NCI-H226 (cell line): ENCODE results near the gene PLCG2.

Source experiments
- DNase-seq: peaks from one replicate; pipeline ENCODE4 v3.0.0-alpha.2; 2015

Gene PLCG2

DNA sequence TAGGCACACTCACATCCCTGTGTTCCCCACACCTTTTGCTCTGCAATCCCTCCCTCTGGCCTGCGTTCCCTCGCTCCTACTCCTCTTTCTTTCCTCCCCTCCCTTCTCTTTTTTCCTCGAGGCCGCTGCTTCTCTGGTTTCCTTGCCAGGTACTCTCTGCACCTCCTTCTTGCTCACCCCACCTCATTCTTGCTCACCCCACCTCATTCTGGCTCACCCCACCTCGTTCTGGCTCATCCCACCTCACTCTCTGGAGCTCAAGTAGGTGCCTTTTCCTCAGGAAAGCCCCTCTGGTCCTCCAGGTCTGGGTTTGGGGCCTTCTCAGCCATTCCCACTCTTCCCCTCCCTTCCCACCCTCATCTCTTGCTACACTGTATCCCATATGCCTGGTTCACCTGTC, 103.5 kb downstream of the PLCG2 start:
- no peak for DNase-seq

DNA sequence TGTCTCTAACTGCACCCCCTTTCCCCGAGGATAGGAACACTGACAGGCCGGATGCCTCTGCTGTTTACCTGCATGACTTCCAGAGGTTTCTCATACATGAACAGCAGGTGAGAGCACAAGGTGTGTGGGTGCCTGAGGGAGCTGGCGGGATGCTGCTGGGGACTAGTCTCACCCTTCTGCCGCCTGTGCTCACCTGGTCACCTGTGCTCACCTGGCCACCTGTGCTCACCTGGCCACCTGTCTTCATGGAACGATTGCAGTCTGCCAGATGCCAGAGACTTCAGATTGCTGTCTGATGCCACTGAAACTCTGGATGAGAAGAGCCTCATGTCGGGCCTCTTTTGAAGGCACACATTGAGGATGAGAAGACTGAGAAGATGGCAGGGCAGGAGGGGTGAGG, 104.1 kb downstream of the PLCG2 start:
- DNase-seq, result no peak

DNA sequence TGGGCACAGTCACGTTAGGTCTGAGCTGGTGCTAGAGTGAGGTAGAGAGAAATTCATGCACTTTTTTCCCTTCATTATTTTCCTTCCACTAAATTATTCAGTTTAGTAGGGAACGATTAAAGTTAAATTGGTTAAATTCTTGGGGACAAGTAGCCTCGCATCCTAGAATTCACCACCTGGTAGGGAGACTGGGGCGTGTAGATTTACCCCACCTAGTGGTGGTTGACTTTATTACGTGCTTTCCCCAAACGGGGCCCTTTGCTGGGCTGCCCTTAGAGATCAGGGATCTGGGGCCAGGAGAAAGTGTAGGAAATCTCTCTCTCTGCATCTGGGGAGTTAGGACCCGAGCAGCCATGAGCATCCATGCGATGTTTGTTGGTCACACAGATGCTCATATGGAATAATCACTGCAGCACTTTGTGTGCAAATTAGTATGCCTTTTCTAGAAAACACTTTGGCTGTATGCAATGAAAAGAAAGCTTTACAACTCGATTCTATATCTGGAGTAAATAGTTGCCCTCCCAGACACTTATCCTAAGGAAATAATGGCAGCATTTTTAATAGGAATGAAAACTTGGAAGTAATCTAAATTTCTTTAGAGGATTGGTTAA, 107.0 kb downstream of the PLCG2 start:
- DNase-seq, result no peak

DNA sequence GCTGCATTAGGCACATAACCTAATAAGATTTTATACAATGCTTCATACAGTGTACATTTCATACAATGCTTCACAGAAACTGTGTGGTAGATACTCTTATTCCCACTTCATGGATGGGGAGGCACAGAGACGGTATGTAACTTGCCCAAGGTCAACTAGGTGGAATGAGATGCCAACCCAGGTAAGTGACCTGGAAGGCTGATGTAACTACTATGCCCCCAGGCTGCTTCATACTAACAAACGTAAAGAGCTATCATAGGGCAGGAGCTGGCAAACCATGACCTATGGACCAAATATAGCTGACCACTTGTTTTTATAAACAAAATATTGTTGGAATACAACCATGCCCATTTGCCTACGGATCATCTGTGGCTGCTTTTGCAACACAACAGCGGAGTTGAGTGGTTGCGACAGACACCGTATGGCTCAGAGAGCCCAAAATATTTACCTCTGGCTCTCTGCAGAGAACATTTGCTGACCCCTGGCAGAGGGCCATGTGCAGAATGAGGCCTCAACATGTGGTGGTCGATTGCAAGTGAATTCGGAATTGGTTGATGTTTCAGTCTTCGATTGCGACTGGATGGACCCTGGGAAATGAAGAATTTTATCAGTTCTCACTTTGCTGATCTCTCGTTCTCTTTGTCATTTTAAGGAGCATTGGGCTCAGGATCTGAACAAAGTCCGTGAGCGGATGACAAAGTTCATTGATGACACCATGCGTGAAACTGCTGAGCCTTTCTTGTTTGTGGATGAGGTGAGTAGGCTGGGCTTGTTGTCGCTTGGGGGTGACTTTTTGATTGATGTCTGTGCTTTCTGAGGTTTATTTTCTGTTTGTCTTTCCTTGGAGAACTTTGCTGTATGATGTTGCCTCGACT, 109.7 kb downstream of the PLCG2 start:
- DNase-seq, result no peak

DNA sequence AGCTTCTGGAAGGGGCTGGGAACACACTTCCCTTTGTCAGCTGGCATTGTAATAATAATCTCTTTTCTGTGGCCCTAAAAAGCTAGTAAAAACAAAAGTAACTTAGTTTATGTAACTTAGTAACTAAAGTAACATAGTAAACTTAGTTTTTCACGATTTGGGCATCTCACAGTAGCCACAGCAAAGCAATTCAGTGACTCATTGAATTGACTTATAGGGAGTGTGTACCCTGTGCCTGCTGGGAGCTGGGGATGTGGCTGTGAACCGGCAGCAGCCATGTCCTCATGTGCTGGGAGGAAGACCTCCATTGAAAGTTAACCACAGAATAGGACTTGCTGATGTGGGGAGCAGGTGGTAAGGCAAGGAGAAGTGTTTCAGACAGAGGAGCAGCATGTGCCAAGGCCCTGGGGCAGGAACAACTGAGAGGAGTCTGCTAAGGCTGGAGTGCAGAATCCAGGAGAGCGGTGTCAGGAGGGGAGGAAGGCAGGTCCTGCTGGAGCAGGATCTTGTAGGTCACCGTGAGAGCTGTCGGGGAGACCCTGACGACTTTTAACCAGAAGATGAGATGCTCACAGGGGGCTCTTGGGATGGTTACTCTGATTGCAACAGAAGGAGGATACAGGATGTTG, 112.8 kb downstream of the PLCG2 start:
- no peak for DNase-seq

DNA sequence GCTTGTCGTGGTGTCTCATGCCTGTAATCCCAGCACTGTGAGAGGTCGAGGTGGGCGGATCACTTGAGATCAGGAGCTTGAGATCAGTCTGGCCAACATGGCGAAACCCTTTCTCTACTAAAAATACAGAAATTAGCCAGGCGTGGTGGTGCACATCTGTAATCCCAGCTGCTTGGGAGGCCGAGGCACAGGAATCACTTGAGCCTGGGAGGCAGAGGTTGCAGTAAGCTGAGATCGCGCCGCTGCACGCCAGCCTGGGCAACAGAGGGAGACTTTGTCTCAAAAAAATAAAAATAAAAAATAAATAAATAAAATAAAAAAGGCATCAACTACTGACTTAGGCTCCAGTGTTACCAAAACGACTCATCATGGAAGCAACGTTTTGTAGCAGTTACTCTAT, 115.5 kb downstream of the PLCG2 start:
- no peak for DNase-seq

DNA sequence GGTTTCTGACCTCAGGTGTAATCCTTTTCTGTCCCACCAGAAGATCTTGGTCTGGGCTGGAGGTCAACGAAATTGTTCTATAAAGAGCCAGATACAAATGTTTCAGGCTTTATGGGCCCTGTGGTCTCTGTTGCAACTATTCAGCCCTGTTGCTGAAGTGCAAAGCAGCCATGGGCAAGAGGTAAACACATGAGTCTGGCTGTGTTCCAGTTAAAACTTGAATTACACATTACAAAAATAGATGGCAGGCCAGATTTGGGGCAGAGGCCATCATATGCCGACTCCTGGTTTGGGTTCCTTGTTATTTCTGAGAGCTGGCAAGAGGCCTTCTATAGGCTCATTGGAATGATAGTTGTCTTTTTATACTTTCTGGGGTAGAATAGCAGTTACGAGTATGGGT, 117.8 kb downstream of the PLCG2 start:
- DNase-seq, result no peak

DNA sequence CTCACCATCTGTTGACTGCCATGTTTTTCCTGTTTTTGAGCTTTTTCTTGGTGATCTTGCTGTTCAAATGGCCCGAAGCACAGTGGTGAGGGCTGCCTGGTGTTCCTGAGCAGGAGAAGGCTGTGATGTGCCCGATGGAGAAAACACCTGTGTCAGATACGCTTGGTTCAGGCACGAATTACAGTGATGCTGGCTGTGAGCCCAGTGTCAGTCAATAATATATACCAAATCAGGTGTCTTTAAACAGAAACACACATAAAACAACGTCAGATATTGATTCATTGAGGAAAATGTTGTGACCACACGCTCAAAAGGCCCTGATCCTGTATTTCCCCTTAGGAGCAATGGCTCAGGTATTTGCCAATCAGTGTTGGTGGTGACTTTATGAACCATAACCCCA, 120.5 kb downstream of the PLCG2 start:
- no peak for DNase-seq

DNA sequence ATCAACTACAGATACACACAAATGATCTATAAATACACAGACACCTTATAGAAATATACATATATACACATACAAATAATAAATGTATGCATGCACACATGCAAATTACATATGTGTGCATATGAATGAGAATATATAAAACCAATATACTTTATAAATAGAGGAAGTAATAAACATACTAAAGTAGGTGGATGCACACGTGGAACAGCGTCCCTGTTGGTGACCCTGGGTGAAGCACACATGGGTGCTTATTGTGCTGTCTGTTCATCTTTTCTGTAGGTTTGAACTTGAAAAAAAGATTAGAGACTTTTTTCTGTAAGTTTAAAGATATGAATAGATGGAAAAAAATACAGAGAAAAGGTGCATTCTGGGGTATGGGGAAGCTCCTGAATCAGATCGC, 120.9 kb downstream of the PLCG2 start:
- DNase-seq, result no peak

DNA sequence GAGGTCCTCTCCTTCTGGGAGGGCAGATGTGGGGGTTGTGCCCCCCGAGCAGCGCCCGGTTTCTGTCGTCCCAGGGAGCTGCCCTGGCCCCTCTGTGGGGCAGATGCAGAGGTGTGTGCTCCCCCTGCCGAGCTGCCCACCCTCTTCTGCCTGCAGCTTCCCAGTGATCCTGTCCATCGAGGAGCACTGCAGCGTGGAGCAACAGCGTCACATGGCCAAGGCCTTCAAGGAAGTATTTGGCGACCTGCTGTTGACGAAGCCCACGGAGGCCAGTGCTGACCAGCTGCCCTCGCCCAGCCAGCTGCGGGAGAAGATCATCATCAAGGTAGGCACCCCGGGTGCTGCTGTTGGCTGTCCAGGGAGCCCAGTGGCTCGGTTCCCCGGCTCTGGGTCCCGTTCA, 121.4 kb downstream of the PLCG2 start:
- no peak for DNase-seq

DNA sequence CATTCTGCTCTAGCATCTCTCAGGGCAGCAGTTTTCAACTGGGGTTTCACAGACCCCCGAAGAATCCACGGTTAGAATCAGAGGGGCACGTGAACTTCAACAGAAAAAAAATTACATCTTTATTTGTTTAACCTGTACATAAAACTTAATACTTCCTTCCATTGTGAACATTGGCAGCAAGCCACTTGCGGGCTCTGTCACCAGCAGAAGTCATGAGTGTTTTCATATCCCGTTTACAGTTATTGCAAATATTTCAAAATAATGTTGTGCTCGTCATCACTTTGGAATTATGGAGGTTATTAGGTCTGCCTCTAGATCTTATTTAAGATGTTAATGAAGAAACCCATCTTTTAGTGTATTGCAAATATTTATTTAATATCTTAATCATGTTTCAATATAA, 122.4 kb downstream of the PLCG2 start:
- DNase-seq, result no peak

DNA sequence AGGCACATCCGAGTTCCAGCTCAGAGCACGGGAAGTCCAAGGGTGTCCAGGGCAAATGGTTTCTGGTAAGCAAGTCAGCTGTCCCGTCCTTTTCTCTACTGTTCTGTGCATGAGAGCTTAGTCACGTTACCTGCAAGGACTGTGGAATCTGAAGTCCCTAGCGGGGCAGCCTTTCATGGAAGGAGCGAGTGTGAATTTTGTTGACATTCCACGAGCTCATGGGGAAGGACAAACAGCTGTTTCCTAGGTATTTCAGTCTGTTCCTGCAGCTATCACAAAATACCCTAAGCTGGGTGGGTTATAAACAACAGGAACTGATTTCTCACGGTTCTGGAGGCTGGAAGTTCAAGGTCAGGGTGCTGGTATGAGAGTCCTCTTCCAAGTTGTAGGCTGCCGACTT, 122.9 kb downstream of the PLCG2 start:
- no peak for DNase-seq

DNA sequence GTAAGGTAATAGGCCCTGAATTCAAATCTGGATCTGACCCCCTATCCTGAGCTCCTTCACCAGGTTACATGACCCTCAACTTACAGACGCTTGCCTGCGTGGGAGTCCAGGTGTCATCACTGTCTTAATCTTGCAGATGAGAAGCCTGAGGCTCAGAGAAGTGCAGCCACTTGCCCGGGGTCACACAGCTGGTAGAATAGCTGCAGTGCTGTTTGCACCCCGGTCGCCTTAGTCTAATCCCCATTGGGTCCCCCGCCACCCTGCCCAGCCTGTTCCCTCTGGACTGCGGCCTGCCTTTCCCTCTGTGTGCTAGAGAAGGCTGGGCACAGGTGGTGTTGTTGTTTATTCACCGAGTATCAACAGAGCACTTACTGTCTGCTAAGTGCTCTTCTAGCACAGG, 125.2 kb downstream of the PLCG2 start:
- no peak for DNase-seq

DNA sequence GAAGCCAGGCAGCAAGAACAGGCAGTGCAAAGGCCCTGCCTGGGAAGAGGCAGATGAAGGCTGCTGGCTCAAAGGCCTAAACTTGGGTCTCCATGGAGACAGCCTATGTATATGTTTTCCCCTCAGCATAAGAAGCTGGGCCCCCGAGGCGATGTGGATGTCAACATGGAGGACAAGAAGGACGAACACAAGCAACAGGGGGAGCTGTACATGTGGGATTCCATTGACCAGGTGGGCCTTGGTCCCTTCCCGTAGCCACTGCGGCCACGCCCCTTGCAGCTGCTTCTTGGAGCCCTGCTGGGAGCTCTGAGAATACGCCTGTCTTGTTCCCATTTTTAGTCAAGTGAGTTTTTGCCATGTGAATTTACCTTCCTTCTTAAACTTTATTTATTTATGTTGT, 126.2 kb downstream of the PLCG2 start:
- no peak for DNase-seq

DNA sequence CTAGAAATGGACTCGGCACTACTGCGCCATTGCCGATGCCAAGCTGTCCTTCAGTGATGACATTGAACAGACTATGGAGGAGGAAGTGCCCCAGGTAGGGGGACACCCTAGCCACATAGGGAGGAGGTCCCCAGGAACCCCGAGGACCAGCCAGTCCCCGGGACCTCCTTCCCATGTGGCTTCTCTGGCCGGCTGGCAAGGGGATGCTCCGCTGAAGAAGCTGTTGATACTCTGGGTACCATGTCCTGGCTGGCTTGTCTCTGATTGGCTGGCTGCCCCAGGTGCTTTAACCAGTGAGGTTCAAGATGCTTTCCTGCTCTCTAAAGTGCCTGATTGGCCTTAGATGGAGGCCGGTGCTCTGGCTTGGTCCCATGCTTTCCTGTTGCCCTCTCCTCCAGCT, 128.6 kb downstream of the PLCG2 start:
- DNase-seq, result no peak

DNA sequence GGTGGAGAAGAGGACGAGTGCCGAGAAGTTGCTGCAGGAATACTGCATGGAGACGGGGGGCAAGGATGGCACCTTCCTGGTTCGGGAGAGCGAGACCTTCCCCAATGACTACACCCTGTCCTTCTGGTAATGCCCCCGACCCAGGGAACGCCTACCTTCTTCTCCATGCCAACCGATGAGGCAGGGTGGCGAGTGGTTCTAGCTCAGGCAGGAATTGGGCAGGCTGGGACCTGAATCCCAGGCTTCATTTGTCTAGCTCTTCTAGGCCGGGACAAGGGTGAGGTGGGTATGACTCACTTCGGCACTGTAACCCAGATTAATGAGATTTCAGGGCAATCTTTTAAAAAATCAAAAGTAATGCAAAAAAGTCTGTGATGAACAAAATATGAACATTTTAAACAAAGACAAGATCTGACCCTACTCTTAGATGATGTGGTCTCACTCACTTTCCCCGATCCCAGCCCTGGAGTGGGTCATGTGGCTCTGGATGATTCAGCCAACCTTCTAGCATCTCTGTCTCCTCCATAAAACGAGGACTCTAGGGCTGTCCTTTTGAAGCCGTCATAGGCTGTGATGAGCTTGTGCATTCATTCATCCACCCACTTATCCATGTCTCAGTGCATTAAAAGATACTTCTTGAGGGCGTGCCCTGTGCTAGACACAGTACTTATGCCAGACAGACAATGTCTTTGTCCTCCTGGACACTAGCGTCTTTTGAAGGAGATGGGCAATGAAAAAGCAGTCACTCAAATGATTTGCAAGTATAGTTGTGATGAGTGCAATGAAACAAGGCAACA, 129.6 kb downstream of the PLCG2 start:
- no peak for DNase-seq

DNA sequence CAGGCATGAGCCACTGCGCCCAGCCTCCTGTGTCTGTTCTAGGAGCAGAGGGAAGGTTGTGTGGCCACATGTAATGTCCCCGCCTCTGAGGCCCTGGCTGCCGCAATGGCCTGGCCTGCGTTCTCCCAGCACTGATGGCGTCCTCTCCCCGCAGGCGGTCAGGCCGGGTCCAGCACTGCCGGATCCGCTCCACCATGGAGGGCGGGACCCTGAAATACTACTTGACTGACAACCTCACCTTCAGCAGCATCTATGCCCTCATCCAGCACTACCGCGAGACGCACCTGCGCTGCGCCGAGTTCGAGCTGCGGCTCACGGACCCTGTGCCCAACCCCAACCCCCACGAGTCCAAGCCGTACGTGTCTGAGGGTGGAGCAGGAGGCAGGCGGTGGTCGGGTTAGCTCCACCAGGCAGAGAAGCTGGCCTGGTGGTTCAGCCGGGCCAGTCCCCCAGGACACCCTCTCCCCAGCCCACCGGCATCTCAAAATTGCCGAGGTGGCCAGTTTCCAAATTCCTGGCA, 131.3 kb downstream of the PLCG2 start:
- no peak for DNase-seq

DNA sequence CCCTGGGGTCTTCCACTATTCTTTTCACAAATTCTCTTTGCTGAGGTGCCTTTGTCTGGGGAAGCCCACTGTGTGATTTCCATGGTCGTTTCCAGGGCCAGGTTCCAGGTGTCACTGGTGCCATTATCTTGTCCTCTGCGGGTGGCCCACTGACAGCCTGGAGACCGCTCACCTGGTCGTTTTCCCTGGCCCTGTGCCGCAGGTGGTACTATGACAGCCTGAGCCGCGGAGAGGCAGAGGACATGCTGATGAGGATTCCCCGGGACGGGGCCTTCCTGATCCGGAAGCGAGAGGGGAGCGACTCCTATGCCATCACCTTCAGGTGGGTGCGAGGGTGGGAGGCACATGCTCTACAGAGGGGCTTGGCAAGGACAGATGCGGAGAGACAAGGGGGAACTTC, 133.3 kb downstream of the PLCG2 start:
- DNase-seq, result no peak

DNA sequence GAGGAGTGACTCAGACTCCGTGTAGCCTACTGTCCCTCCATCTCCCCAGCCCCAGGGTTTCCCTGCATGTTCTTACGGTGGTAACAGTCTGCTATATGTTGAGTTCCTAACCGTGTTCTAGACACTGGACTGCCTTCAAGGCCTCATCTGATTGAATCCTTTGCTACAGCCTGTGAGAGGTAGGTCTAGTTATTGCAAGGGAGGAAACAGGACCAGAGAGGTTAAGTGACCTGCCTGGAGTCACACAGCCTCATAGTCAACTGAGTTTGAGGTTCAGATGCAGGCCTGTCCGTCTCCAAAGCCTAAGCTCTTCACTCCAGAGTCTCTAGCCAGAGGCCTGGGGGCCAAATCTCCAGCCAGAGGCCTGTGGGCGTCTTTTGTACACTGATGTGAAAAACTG, 134.1 kb downstream of the PLCG2 start:
- no peak for DNase-seq

DNA sequence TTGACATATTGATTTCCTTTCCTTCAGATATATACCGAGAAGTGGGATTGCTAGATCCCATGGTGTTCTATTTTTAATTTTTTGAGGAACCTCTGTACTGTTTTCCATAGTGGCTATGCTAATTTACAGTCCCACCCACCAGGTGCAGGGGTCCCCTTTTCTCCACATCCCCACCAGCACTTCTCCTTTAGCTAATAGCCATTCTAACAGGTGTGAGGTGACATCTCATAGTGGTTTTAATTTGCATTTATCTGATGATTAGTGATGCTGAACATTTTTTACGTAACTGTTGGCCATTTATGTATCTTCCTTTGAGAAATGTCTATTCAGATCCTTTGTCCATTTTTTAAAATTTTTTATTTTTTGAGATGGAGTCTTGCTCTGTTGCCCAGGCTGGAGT, 138.3 kb downstream of the PLCG2 start:
- no peak for DNase-seq

DNA sequence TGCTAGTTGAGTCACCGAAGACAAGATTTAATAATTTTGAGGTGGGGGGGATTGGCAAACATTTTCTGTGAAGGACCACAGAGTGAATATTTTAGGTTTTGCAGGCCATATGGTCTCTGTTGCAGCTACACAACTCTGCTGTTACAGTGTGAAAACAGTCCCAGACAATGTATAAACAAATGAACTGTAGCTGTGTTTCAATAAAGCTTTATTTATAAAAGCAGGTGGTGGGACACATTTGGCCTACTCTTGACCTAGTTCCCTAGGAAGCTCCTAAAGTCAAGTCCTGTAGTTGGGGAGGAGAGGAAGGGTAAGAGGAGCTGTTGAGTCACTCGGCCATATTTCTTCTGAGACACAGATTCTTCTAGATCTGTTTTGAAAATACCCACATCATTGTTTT, 139.8 kb downstream of the PLCG2 start:
- DNase-seq, result no peak

DNA sequence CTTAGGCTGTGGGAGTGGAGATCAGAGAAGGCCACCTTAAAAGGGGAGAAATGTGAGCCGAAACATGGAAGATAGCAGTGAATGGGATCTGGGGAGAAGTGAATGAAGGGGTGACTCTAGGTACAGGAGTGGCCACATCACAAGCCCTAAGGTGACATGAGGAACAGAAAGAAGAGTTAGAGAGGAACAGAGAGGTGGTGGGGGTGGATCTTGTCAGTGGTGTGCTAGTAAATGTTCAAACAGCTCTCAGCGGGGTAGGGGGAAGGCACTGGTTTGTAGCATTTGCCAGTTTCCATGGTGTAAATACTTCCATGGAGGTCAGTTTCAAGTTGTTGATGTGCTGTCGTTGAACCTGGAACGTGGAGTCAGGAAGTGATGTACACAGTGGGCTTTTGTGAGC, 141.4 kb downstream of the PLCG2 start:
- no peak for DNase-seq

DNA sequence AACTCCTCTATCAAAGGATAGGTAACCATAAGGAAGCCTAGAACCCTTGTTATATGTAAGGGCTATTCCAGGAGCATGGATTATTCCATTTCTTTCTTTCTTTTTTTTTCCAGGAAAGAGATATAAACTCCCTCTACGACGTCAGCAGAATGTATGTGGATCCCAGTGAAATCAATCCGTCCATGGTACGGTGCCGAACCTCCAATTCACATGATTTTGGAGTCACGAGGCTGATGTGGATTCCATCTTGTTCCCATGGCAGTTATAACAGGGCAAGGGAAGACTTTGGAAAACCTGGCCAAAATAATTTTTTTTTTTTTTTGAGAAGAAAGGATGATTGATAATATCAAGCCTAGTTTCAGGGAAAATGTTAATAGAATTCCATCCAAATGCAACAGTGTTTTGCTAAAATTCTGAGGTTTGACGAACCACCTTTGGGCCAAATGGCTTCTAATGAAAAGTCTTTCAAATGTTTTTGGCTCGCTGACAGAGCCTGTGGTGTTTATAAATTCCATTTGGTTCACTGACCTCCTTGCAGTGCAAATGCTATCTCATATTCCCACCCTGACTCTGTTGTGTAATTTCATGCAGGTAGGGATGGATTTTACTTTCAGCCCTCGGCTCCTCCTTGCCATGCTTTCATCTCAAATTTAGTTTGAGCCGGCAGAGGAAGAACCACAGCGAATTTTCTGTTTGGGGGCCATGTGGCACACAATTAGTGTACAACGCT, 142.2 kb downstream of the PLCG2 start:
- DNase-seq, result no peak
